Upper lobe of left lung (tissue), 6 donors: Measurements from ENCODE around the gene PNMT. TPM values are rescaled to one million over a fixed set of nuclear protein-coding genes. Genes with fewer than 3 reads are reported as not detected.

Source experiments
- ATAC-seq, 2 donors: fragments of 200-7000 bp; cut with Tn5 transposase; one replicate each; pipeline ENCODE4 v1.9.1; 2022; ENCODE audit warnings: mild to moderate bottlenecking in 2 of 2, moderate library complexity in 2 of 2; ENCODE audit not compliant: low FRiP score in 2 of 2
- DNase-seq, 2 donors: peaks; one replicate each; pipeline ENCODE4 v3.0.0-alpha.2; 2019 to 2020
- H3K27ac ChIP-seq, 4 donors: fragments of 200-600 bp; sonication (generic); one replicate each; pipeline ENCODE4 v1.5.1; 2016 to 2019
- H3K27me3 ChIP-seq, 4 donors: fragments of 200-600 bp; sonication (generic); one replicate each; pipeline ENCODE4 v1.5.1; 2017 to 2019
- H3K36me3 ChIP-seq, 4 donors: fragments of 200-600 bp; sonication (generic); one replicate each; pipeline ENCODE4 v1.5.1; 2016 to 2019
- H3K4me1 ChIP-seq, 4 donors: fragments of 200-600 bp; sonication (generic); one replicate each; pipeline ENCODE4 v1.5.1; 2018 to 2019
- H3K4me3 ChIP-seq, 4 donors: fragments of 200-600 bp; sonication (generic); one replicate each; pipeline ENCODE4 v1.5.1; 2017 to 2019; ENCODE audit warnings: mild to moderate bottlenecking in 2 of 4, moderate library complexity in 1 of 4
- H3K9me3 ChIP-seq, 4 donors: fragments of 200-600 bp; sonication (generic); one replicate each; pipeline ENCODE4 v1.5.1; 2018 to 2019
- CTCF ChIP-seq, 6 experiments: fragments of 450-650 bp in 4 of 6; fragments of 200-600 bp in 2 of 6; sonication (generic) in 2 of 6; IDR thresholded peaks; one replicate each; pipeline ENCODE4 v1.5.1; 2016 to 2019; ENCODE audit warnings: antibody characterized with exemption in 6 of 6
- EP300 ChIP-seq, 4 donors: sonication (generic); formaldehyde crosslinking; IDR thresholded peaks; one replicate each; pipeline ENCODE4 v1.5.1; 2017; ENCODE audit warnings: antibody characterized with exemption in 4 of 4, control low read depth in 2 of 4
- POLR2A ChIP-seq, 4 donors: fragments of 450-650 bp; IDR thresholded peaks; one replicate each; pipeline ENCODE4 v1.5.1; 2016 to 2017; ENCODE audit warnings: antibody characterized with exemption in 4 of 4, mild to moderate bottlenecking in 2 of 4
- POLR2AphosphoS5 ChIP-seq, 2 donors: sonication (generic); formaldehyde crosslinking; IDR thresholded peaks; one replicate each; pipeline ENCODE4 v1.5.1; 2017; ENCODE audit warnings: antibody characterized with exemption in 2 of 2
- WGBS, 2 donors: methylation state at CpG; one replicate each; pipeline ENCODE4 v1.1.5; 2017 to 2018; 5-methylcytosine and 5-hydroxymethylcytosine counted together
- total RNA-seq, 6 donors: library from RNA; depleted of rRNA in 4 of 6; stranded (reverse); fragments of >200 nt in 4 of 6; gene quantifications; one replicate each; pipeline versions ENCODE4 v1.1.0 to v1.2.1, GENCODE V29; 2016 to 2021
- donor health status: DM: no; HTN: no; CAD: no; lungs with moderate emphysema.
- donor health status: DM: no; HTN: yes; CAD: no; lungs with severe emphysema.

The PNMT gene
- total RNA-seq, 6 donors from 2014 or later: 3.1 to 21.3 (median 7.0) TPM

GRCh38 chr17:39622380-39623006, 45.8 kb upstream of the PNMT start:
- DNase-seq: no peak
- Histone ChIP-seq H3K4me3 (peak overlapping the region in 1 of 4 donors; percentile 1), H3K27ac (no peak overlapping the region), H3K27me3 (peaks cover 0 to 19% (median 10%) of the 10 kb centered on the region in 4 donors), H3K9me3 (no peaks in the 10 kb centered on the region), H3K4me1 (peaks cover 19 to 39% (median 31%) of the 10 kb centered on the region in 4 donors), H3K36me3 (no peaks in the 10 kb centered on the region)
- ATAC-seq: no peak
- 51 to 53% methylated on average over 14 to 16 of the region's 16 CpGs for WGBS, 2 donors
- TF ChIP-seq EP300 (IDR thresholded peaks at IDR 0.05) (no peak), CTCF (IDR thresholded peaks at IDR 0.05) (no peak), POLR2AphosphoS5 (IDR thresholded peaks at IDR 0.05) (no peak), POLR2A (IDR thresholded peaks at IDR 0.05) (no peak)

GRCh38 chr17:39623356-39623950, 44.8 kb upstream of the PNMT start:
- peak; percentile 91 to 94 for DNase-seq
- WGBS, 2 donors: 4 to 16% methylated on average over 5 to 16 of the region's 16 CpGs
- TF ChIP-seq EP300 (IDR thresholded peaks at IDR 0.05) (no peak), POLR2A (IDR thresholded peaks at IDR 0.05) (no peak), POLR2AphosphoS5 (IDR thresholded peaks at IDR 0.05) (no peak), CTCF (IDR thresholded peaks at IDR 0.05) (peak; percentile 86 to 96 (median 94))
- peaks cover 4 to 22% (median 14%) of the 10 kb centered on the region in 4 donors for H3K27me3 ChIP-seq
- no peaks in the 10 kb centered on the region for H3K9me3 ChIP-seq
- no peak overlapping the region for H3K27ac ChIP-seq
- peak; percentile 82 to 84 for ATAC-seq
- no peaks in the 10 kb centered on the region for H3K36me3 ChIP-seq
- H3K4me3 ChIP-seq: no peak overlapping the region
- peaks cover 13 to 37% (median 28%) of the 10 kb centered on the region in 4 donors for H3K4me1 ChIP-seq

GRCh38 chr17:39624313-39624712, 43.9 kb upstream of the PNMT start:
- no peak for DNase-seq
- peaks cover 11 to 35% (median 25%) of the 10 kb centered on the region in 4 donors for H3K4me1 ChIP-seq
- WGBS, 2 donors: 79 to 82% methylated on average over 8 of the region's 8 CpGs
- no peaks in the 10 kb centered on the region for H3K9me3 ChIP-seq
- TF ChIP-seq EP300 (IDR thresholded peaks at IDR 0.05) (no peak), CTCF (IDR thresholded peaks at IDR 0.05) (no peak), POLR2A (IDR thresholded peaks at IDR 0.05) (no peak)
- H3K36me3 ChIP-seq: no peaks in the 10 kb centered on the region
- no peak overlapping the region for H3K4me3 ChIP-seq
- H3K27ac ChIP-seq: no peak overlapping the region
- peaks cover 4 to 17% (median 14%) of the 10 kb centered on the region in 4 donors for H3K27me3 ChIP-seq
- ATAC-seq: no peak

GRCh38 chr17:39625198-39625785, 43.0 kb upstream of the PNMT start:
- Histone ChIP-seq H3K36me3 (no peaks in the 10 kb centered on the region), H3K27me3 (peaks cover 4 to 17% (median 14%) of the 10 kb centered on the region in 4 donors), H3K4me1 (peaks cover 11 to 43% (median 30%) of the 10 kb centered on the region in 4 donors), H3K27ac (no peak overlapping the region), H3K9me3 (no peaks in the 10 kb centered on the region), H3K4me3 (no peak overlapping the region)
- no peak for TF ChIP-seq POLR2A (IDR thresholded peaks at IDR 0.05)
- no peak for TF ChIP-seq POLR2AphosphoS5 (IDR thresholded peaks at IDR 0.05)
- TF ChIP-seq CTCF (IDR thresholded peaks at IDR 0.05): no peak
- TF ChIP-seq EP300 (IDR thresholded peaks at IDR 0.05): no peak
- no peak for ATAC-seq
- WGBS, 2 donors: 65 to 84% methylated on average over 4 to 5 of the region's 5 CpGs
- no peak for DNase-seq
